Endothelial cell of umbilical vein (primary cell): ENCODE measurements around the gene TCN2. TPM values are rescaled to one million over a fixed set of nuclear protein-coding genes. Genes with fewer than 3 reads are reported as not detected.

Source experiments
- BruUV-seq: library from RNA; stranded (reverse); fragments of 400-500 nt; replicated peaks from 2 replicates; lab custom pipeline; 2021; lab: Mats Ljungman, UMichigan
- CTCF ChIA-PET: fragments of 300-600, 350-600 bp; sonication (Branson Sonifier 250); formaldehyde crosslinking; loops from one replicate; lab custom pipeline; 2021; ENCODE audit warnings: antibody characterized with exemption, inconsistent platforms; lab: Charles Lee
- POLR2A ChIA-PET: fragments of 300-600, 350-600 bp; sonication (Branson Sonifier 250); formaldehyde crosslinking; loops from one replicate; lab custom pipeline; 2021; ENCODE audit warnings: antibody characterized with exemption, inconsistent platforms; lab: Charles Lee
- DNase-seq: peaks from one replicate; pipeline ENCODE4 v3.0.0-alpha.2; 2011; ENCODE audit warnings: low read depth, low spot score
- FAIRE-seq: peaks from 2 replicates; lab custom pipeline; 2011; peaks lifted over from hg19 to GRCh38; lab: Jason Lieb, UNC
- H2AFZ ChIP-seq: 2 replicates; pipeline ENCODE4 v1.6.0; 2012; ENCODE audit warnings: low read depth, low read length, control low read depth, inconsistent platforms
- H3K27ac ChIP-seq: 2 replicates; pipeline ENCODE4 v1.5.1; 2011; ENCODE audit warnings: low read depth, mild to moderate bottlenecking, control low read depth, low read length, moderate library complexity; ENCODE audit not compliant: insufficient read depth
- H3K27me3 ChIP-seq, 2 experiments: 2 replicates each; pipeline versions ENCODE4 v1.6.0 to v1.6.1; 2011; ENCODE audit warnings: low read length in 2 of 2, mixed read lengths in 1 of 2; ENCODE audit not compliant: control insufficient read depth in 2 of 2, insufficient read depth in 2 of 2
- H3K36me3 ChIP-seq, 2 experiments: 2 replicates in 1 of 2; 3 replicates in 1 of 2; pipeline ENCODE4 v1.5.1; 2011; ENCODE audit warnings: low read length in 2 of 2, mild to moderate bottlenecking in 1 of 2, moderate library complexity in 1 of 2; ENCODE audit not compliant: control insufficient read depth in 2 of 2, insufficient read depth in 2 of 2; ENCODE audit errors: extremely low read depth in 1 of 2
- H3K4me1 ChIP-seq: 3 replicates; pipeline ENCODE4 v1.5.1; 2011; ENCODE audit warnings: mild to moderate bottlenecking, low read length; ENCODE audit not compliant: control insufficient read depth, insufficient read depth; ENCODE audit errors: extremely low read depth
- H3K4me2 ChIP-seq: 2 replicates; pipeline ENCODE4 v1.6.1; 2011; ENCODE audit warnings: low read length, control low read depth, mixed read lengths; ENCODE audit not compliant: insufficient read depth
- H3K4me3 ChIP-seq, 3 experiments: fragments of 200-600 bp in 1 of 3; sonication (generic), shearing (Covaris generic) in 1 of 3; replicated peaks in 1 of 3; 2 replicates each; pipeline ENCODE4 v1.5.1; 2011 to 2016; ENCODE audit warnings: control low read depth in 3 of 3, low read length in 3 of 3, mild to moderate bottlenecking in 2 of 3, inconsistent platforms in 1 of 3, low read depth in 1 of 3, moderate library complexity in 1 of 3; ENCODE audit not compliant: insufficient read depth in 1 of 3
- H3K79me2 ChIP-seq: 2 replicates; pipeline ENCODE4 v1.6.0; 2012; ENCODE audit warnings: low read length, inconsistent platforms; ENCODE audit not compliant: control insufficient read depth, insufficient read depth
- H3K9ac ChIP-seq: replicated peaks from 2 replicates; pipeline ENCODE3; 2011; ENCODE audit warnings: low read length, control low read depth; ENCODE audit not compliant: insufficient read depth; ENCODE audit errors: extremely low read depth
- H3K9me1 ChIP-seq: replicated peaks from 3 replicates; pipeline ENCODE4 v1.6.0; 2011; ENCODE audit warnings: mild to moderate bottlenecking, low read length; ENCODE audit not compliant: control insufficient read depth, insufficient read depth; ENCODE audit errors: extremely low read depth
- H3K9me3 ChIP-seq: replicated peaks from 2 replicates; pipeline ENCODE4 v1.5.1; 2012; ENCODE audit warnings: low read length, inconsistent platforms; ENCODE audit not compliant: control insufficient read depth, insufficient read depth
- H4K20me1 ChIP-seq: replicated peaks from 2 replicates; pipeline ENCODE3; 2011; ENCODE audit warnings: mild to moderate bottlenecking, low read length; ENCODE audit not compliant: control insufficient read depth, insufficient read depth; ENCODE audit errors: extremely low read depth
- EZH2 ChIP-seq: IDR thresholded peaks from 2 replicates; pipeline ENCODE4 v1.6.1; 2012; ENCODE audit warnings: borderline replicate concordance, low read depth, mild to moderate bottlenecking, moderate library complexity, low read length, inconsistent platforms; ENCODE audit not compliant: severe bottlenecking
- FOS ChIP-seq: IDR thresholded peaks from 2 replicates; pipeline ENCODE4 v1.6.1; 2011; ENCODE audit warnings: mild to moderate bottlenecking, low read length, moderate library complexity, borderline replicate concordance; ENCODE audit not compliant: insufficient read depth
- GATA2 ChIP-seq: IDR thresholded peaks from 2 replicates; pipeline ENCODE4 v1.7.0; 2011; ENCODE audit warnings: low read depth, mild to moderate bottlenecking, moderate library complexity, mixed read lengths, low read length; ENCODE audit not compliant: insufficient read length, insufficient read depth
- JUN ChIP-seq: IDR thresholded peaks from 2 replicates; pipeline ENCODE4 v1.6.1; 2011; ENCODE audit warnings: borderline replicate concordance, low read depth; ENCODE audit not compliant: insufficient read length, insufficient read depth
- MYC ChIP-seq: IDR thresholded peaks from one replicate; pipeline ENCODE4 v1.6.1; 2011; ENCODE audit warnings: mild to moderate bottlenecking, low read depth, low read length
- POLR2A ChIP-seq: IDR thresholded peaks from 2 replicates; pipeline ENCODE4 v1.6.1; 2012; ENCODE audit warnings: low read depth, mild to moderate bottlenecking, control low read depth, low read length
- POLR2AphosphoS5 ChIP-seq: IDR thresholded peaks from 2 replicates; pipeline ENCODE4 v1.6.1; 2012; ENCODE audit warnings: low read depth, mild to moderate bottlenecking, control low read depth, low read length, moderate library complexity; ENCODE audit not compliant: insufficient read depth
- dilution Hi-C: fragments of 300-500 bp; cut with MboI; formaldehyde crosslinking; loops from one replicate; pipeline ENCODE4 v1.15.0; 2019; ENCODE audit warnings: low sequenced_read_pairs; ENCODE audit not compliant: extremely low pct_ligation_motif_present
- intact Hi-C: fragments of 100-400 bp; cut with micrococcal nuclease; formaldehyde crosslinking; loops from one replicate; pipeline ENCODE4 v1.10.0; 2022
- polyA plus RNA-seq, 4 experiments: library from polyadenylated mRNA; depleted of rRNA in 3 of 4; stranded (reverse) in 3 of 4; unstranded in 1 of 4; fragments of >200 nt; gene quantifications; 2 replicates each; pipeline versions ENCODE4 v1.2.1 to v1.2.3, GENCODE V29; 2011 to 2012; ENCODE audit warnings: missing spikeins in 1 of 4
- total RNA-seq: library from RNA; stranded (reverse); gene quantifications from 2 replicates; pipeline ENCODE4 v1.2.3, GENCODE V29; 2021
- TF ChIP-seq, protein P1 (sequence below), 2 donors: IDR thresholded peaks; 1 replicate in 1 of 2; 2 replicates in 1 of 2; pipeline ENCODE4 v1.5.1; 2011; ENCODE audit warnings: low read length in 2 of 2, mild to moderate bottlenecking in 2 of 2, moderate library complexity in 2 of 2, control low read depth in 1 of 2, inconsistent platforms in 1 of 2, low read depth in 1 of 2; ENCODE audit not compliant: insufficient read depth in 1 of 2; ENCODE audit errors: extremely low read depth in 1 of 2
- TF ChIP-seq, protein P2 (sequence below): IDR thresholded peaks from 2 replicates; pipeline ENCODE4 v1.6.1; 2011; ENCODE audit not compliant: insufficient read depth, insufficient read length

Gene TCN2
- total and polyA plus RNA-seq, 2 donors (not counting 3 experiments of a cell fraction or from before 2014, with no cell fraction given), result 80.6 to 188 TPM

DNA sequence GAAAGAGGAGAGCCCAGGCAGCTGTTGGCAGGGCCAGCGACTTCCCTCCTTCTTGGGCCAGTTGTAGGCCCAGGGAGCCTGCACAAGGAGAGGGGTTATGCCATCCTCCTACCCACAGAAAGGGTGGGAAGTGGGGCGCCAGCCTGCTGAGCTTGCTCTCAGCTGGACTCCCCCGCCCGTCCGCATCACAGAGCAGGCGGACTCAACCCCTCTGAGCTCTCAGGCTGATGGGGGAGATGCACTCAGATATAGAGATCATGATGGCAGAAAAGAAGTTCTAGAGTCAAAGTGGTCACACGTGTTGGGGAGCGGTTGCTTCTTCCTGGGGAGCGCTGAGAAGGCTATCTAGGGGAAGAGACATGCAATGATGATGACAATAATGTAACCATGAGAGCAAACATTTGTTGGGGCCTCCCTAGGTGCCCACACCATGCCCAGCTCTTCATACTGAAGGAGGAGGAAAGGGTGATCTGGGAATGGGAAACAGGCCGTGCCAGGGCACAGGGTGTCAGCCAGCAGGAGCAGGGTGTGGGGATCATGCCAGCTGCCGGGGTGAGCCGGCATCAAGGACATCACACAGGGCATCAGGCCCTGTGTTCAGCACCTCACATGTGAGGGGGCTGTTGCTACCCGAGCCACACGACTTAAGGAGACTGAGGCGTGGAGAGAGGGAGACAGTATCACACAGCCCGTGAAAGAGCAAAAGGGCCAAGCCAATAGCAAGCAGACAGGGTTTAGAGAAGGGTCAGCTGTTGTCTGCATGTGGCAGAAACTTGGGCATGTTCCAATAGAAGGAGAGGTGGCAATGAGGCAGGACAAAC lies 36.3 kb downstream of the TCN2 start:
- H3K4me1 ChIP-seq, result no peaks in the 10 kb centered on the region
- H3K79me2 ChIP-seq, result peaks cover 45% of the 10 kb centered on the region
- TF ChIP-seq FOS (no peak), GATA2 (no peak), EZH2 (no peak), POLR2A (no peak), POLR2AphosphoS5 (no peak), MYC (no peak), JUN (no peak)
- TF ChIP-seq, protein P1, sequence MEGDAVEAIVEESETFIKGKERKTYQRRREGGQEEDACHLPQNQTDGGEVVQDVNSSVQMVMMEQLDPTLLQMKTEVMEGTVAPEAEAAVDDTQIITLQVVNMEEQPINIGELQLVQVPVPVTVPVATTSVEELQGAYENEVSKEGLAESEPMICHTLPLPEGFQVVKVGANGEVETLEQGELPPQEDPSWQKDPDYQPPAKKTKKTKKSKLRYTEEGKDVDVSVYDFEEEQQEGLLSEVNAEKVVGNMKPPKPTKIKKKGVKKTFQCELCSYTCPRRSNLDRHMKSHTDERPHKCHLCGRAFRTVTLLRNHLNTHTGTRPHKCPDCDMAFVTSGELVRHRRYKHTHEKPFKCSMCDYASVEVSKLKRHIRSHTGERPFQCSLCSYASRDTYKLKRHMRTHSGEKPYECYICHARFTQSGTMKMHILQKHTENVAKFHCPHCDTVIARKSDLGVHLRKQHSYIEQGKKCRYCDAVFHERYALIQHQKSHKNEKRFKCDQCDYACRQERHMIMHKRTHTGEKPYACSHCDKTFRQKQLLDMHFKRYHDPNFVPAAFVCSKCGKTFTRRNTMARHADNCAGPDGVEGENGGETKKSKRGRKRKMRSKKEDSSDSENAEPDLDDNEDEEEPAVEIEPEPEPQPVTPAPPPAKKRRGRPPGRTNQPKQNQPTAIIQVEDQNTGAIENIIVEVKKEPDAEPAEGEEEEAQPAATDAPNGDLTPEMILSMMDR (IDR thresholded peaks at IDR 0.05; ENCODE audit: extremely low read depth in 1 of 2, insufficient read depth in 1 of 2, low read depth in 1 of 2, low read length in 2 of 2), result no peak
- TF ChIP-seq, protein P2, sequence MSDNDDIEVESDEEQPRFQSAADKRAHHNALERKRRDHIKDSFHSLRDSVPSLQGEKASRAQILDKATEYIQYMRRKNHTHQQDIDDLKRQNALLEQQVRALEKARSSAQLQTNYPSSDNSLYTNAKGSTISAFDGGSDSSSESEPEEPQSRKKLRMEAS, result no peak
- no peak overlapping the region for H3K4me3 ChIP-seq
- no peak overlapping the region for H2AFZ ChIP-seq
- intact Hi-C loops, result no loop called here
- ChIA-PET POLR2A (no interaction called here), CTCF (interaction anchor here (1.3 to 1.6 kb wide), 3 partner anchors 9 to 112 kb away, joined by 6 to 10 read pairs (median 7); no protein-coding TSS in a partner anchor)
- no peak overlapping the region for H3K27ac ChIP-seq
- no peak overlapping the region for H3K9ac ChIP-seq
- no peaks in the 10 kb centered on the region for H3K27me3 ChIP-seq
- FAIRE-seq, result no peak
- DNase-seq, result no peak
- no TSS peak for BruUV-seq
- H3K4me2 ChIP-seq, result no peak overlapping the region
- no peaks in the 10 kb centered on the region for H3K9me1 ChIP-seq
- H3K9me3 ChIP-seq, result no peaks in the 10 kb centered on the region
- no peaks in the 10 kb centered on the region for H4K20me1 ChIP-seq
- H3K36me3 ChIP-seq, result peaks cover 0 to 3% of the 10 kb centered on the region in 2 experiments
- dilution Hi-C loops, result no loop called here
